OCI-LY1 (cell line): ENCODE data around the gene CALR3.

ENCODE experiments used
- EZH2 ChIP-seq: fragments of 200-600 bp; sonication (generic), shearing (Covaris generic); IDR thresholded peaks from 2 replicates; pipeline ENCODE4 v1.8.0; 2017; ENCODE audit warnings: borderline replicate concordance, mixed run types, mild to moderate bottlenecking, antibody characterized with exemption, low read length, moderate library complexity, mixed read lengths
- TF ChIP-seq, protein P1 (sequence below): fragments of 200-600 bp; sonication (generic), shearing (Covaris generic); IDR thresholded peaks from 2 replicates; pipeline ENCODE4 v1.5.1; 2017; ENCODE audit warnings: mild to moderate bottlenecking, antibody characterized with exemption, low read length, moderate library complexity, mixed read lengths

DNA sequence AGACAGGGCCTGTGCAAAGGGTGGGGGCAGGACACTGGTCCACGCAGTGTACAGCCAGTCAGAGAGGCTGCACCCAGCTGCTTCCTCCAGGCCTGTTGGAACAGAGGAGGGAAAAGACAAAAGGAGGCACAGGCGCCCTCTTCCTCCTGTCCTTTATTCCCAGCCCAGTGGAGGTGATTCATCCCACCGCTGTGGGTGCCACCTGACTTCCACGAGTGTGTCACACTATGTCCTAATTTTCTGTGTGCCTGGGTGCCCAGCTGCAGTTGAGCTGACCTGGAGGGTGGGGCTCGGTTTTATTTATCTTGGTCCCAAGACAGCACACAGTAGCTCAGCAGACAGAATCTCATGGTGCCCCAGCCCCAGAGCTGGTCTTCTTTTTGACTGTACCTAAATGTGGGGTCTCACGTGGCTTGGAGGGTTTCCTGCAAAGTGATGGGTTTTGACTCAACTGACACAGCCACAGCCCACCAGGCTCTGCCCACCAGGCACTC lies 33.2 kb downstream of the CALR3 start:
- TF ChIP-seq, protein P1, sequence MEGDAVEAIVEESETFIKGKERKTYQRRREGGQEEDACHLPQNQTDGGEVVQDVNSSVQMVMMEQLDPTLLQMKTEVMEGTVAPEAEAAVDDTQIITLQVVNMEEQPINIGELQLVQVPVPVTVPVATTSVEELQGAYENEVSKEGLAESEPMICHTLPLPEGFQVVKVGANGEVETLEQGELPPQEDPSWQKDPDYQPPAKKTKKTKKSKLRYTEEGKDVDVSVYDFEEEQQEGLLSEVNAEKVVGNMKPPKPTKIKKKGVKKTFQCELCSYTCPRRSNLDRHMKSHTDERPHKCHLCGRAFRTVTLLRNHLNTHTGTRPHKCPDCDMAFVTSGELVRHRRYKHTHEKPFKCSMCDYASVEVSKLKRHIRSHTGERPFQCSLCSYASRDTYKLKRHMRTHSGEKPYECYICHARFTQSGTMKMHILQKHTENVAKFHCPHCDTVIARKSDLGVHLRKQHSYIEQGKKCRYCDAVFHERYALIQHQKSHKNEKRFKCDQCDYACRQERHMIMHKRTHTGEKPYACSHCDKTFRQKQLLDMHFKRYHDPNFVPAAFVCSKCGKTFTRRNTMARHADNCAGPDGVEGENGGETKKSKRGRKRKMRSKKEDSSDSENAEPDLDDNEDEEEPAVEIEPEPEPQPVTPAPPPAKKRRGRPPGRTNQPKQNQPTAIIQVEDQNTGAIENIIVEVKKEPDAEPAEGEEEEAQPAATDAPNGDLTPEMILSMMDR = no peak
- TF ChIP-seq EZH2 = no peak
